ENCODE data around the gene RGS3. TPM values are rescaled to one million over a fixed set of nuclear protein-coding genes. Genes with fewer than 3 reads are reported as not detected.
A peak's percentile ranks its signal among the peaks of the same experiment; 100 is the strongest.

Gene RGS3
- total and polyA plus RNA-seq, 2 of the 13 experiments (the other 11 are each of a cell fraction or from before 2014, with no cell fraction given), result 17.1 to 28.8 TPM

- peak; percentile 94; the same call in 1 of the 2 replicates for TF ChIP-seq SKIL (CRISPR knock-in tag; IDR thresholded peaks at IDR 0.05; ENCODE audit: borderline replicate concordance)
- TF ChIP-seq CENPX (CRISPR knock-in tag; IDR thresholded peaks at IDR 0.05), result no peak
- TF ChIP-seq YEATS4 (CRISPR knock-in tag; IDR thresholded peaks at IDR 0.05; ENCODE audit: borderline replicate concordance), result peak; percentile 66; the same call in 1 of the 2 replicates
- TF ChIP-seq FOXA3 (CRISPR knock-in tag; IDR thresholded peaks at IDR 0.05), result peak; percentile 70; the same call in 1 of the 2 replicates
- no peak; the same call in 1 of the 2 replicates for TF ChIP-seq ARID4A (CRISPR knock-in tag; IDR thresholded peaks at IDR 0.05; ENCODE audit: borderline replicate concordance)
- TF ChIP-seq ZNF652 (CRISPR knock-in tag; IDR thresholded peaks at IDR 0.05; ENCODE audit: borderline replicate concordance, low read depth), result no peak
- peak in 1 of 2 experiments; percentile 77; a peak in 2 of 4 replicates for TF ChIP-seq EP300 (IDR thresholded peaks at IDR 0.05; ENCODE audit: low read depth in 2 of 2, low read length in 2 of 2)
- peak; percentile 85 for TF ChIP-seq EP300 (CRISPR knock-in tag; IDR thresholded peaks at IDR 0.05; ENCODE audit: borderline replicate concordance)
- TF ChIP-seq E2F5 (CRISPR knock-in tag; conservative IDR thresholded peaks at IDR 0.05), result no peak
- peak; percentile 51; the same call in 1 of the 2 replicates for TF ChIP-seq ZBTB10 (CRISPR knock-in tag; IDR thresholded peaks at IDR 0.05; ENCODE audit: borderline replicate concordance)
- peak; percentile 30; the same call in 1 of the 2 replicates for TF ChIP-seq BORCS8-MEF2B (CRISPR knock-in tag; IDR thresholded peaks at IDR 0.05)
- TF ChIP-seq NR1H2 (CRISPR knock-in tag; IDR thresholded peaks at IDR 0.05; ENCODE audit: borderline replicate concordance, low read depth), result no peak
- no peak for TF ChIP-seq IKZF1 (IDR thresholded peaks at IDR 0.05)
- TF ChIP-seq ELF1 (CRISPR knock-in tag; IDR thresholded peaks at IDR 0.05), result peak; percentile 73
- TF ChIP-seq MED1 (CRISPR knock-in tag; IDR thresholded peaks at IDR 0.05), result peak; percentile 95
- no peak for TF ChIP-seq CBX2 (IDR thresholded peaks at IDR 0.05; ENCODE audit: low read depth, low read length)
- no peak for TF ChIP-seq CBX2 (CRISPR knock-in tag; IDR thresholded peaks at IDR 0.05; ENCODE audit: low read depth)
- TF ChIP-seq NR3C1 (CRISPR knock-in tag; IDR thresholded peaks at IDR 0.05), result no peak
- TF ChIP-seq ZNF282 (IDR thresholded peaks at IDR 0.05; ENCODE audit: partially characterized antibody), result no peak
- TF ChIP-seq KDM3A (CRISPR knock-in tag; IDR thresholded peaks at IDR 0.05; ENCODE audit: low read depth), result no peak; the same call in 1 of the 2 replicates
Observed at GRCh38 chr9:113609562-113610318, 146.2 kb downstream of the RGS3 start (continued).
